Measurements from ENCODE around the gene CRABP2.

The CRABP2 gene

GRCh38 chr1:156705321-156705917, at the start of gene CRABP2:
Gene CRABP2, minus strand, starts transcription at chr1:156705583. Its CDS starts 137 bp downstream, at chr1:156705446.
- TF ChIP-seq CTCF (IDR thresholded peaks at IDR 0.05; ENCODE audit: low read depth, low read length): no peak

GRCh38 chr1:156754219-156754618, 48.8 kb upstream of the CRABP2 start:
- DNase-seq (ENCODE audit: low read depth, low spot score): no peak
- no peak for TF ChIP-seq CTCF (IDR thresholded peaks at IDR 0.05; ENCODE audit: low read depth, low read length)
- in situ Hi-C loops (cut with HindIII; ENCODE audit: low sequenced_read_pairs): no loop called here
- no peak overlapping the region for H3K4me3 ChIP-seq (ENCODE audit: low read depth, low read length)

More at GRCh38 chr1:156705321-156705917, at the start of gene CRABP2:
- H3K4me3 ChIP-seq (ENCODE audit: low read depth, low read length): peak within 1 kb of the TSS; percentile 41
- DNase-seq (ENCODE audit: low read depth, low spot score): no peak
- in situ Hi-C loops (cut with HindIII; ENCODE audit: low sequenced_read_pairs): no loop called here

GRCh38 chr1:156752843-156753482, 47.6 kb upstream of the CRABP2 start:
- no peak for TF ChIP-seq CTCF (IDR thresholded peaks at IDR 0.05; ENCODE audit: low read depth, low read length)
- peak overlapping the region; percentile 83 for H3K4me3 ChIP-seq (ENCODE audit: low read depth, low read length)
- in situ Hi-C loops (cut with HindIII; ENCODE audit: low sequenced_read_pairs): no loop called here
- no peak for DNase-seq (ENCODE audit: low read depth, low spot score)

- H3K4me3 ChIP-seq (ENCODE audit: low read depth, low read length): peak overlapping the region; percentile 83
- in situ Hi-C loops (cut with HindIII; ENCODE audit: low sequenced_read_pairs): no loop called here
- peak; percentile 98 for DNase-seq (ENCODE audit: low read depth, low spot score)
- TF ChIP-seq CTCF (IDR thresholded peaks at IDR 0.05; ENCODE audit: low read depth, low read length): peak; percentile 3
These were observed 46.5 kb upstream of the CRABP2 start for GRCh38 chr1:156751757-156752481.

- in situ Hi-C loops (cut with HindIII; ENCODE audit: low sequenced_read_pairs): no loop called here
- no peak for DNase-seq (ENCODE audit: low read depth, low spot score)
- TF ChIP-seq CTCF (IDR thresholded peaks at IDR 0.05; ENCODE audit: low read depth, low read length): no peak
- peak within 1 kb of the TSS; percentile 83 for H3K4me3 ChIP-seq (ENCODE audit: low read depth, low read length)
These were observed 46.0 kb upstream of the CRABP2 start, which contains the start of gene HDGF for GRCh38 chr1:156751451-156751756. Gene HDGF, minus strand, starts transcription at chr1:156751675. Its CDS starts 246 bp downstream, at chr1:156751429.

GRCh38 chr1:156750711-156751450, 45.5 kb upstream of the CRABP2 start:
- in situ Hi-C loops (cut with HindIII; ENCODE audit: low sequenced_read_pairs): no loop called here
- no peak for DNase-seq (ENCODE audit: low read depth, low spot score)
- peak overlapping the region; percentile 83 for H3K4me3 ChIP-seq (ENCODE audit: low read depth, low read length)
- no peak for TF ChIP-seq CTCF (IDR thresholded peaks at IDR 0.05; ENCODE audit: low read depth, low read length)
